RPMI7951 (cell line): ENCODE measurements around the gene SHISAL2B. TPM values are rescaled to one million over a fixed set of nuclear protein-coding genes. Genes with fewer than 3 reads are reported as not detected.

Experiments
- DNase-seq: peaks from one replicate; pipeline ENCODE4 v3.0.0-alpha.2; 2012; ENCODE audit warnings: low read depth
- total RNA-seq: library from RNA; depleted of rRNA; stranded (reverse); fragments of >200 nt; shearing (Covaris generic); gene quantifications from 2 replicates; pipeline ENCODE4 v1.2.3, GENCODE V29; 2014; rRNA removed

Gene SHISAL2B
- total RNA-seq, result not detected in 2 replicates

DNA sequence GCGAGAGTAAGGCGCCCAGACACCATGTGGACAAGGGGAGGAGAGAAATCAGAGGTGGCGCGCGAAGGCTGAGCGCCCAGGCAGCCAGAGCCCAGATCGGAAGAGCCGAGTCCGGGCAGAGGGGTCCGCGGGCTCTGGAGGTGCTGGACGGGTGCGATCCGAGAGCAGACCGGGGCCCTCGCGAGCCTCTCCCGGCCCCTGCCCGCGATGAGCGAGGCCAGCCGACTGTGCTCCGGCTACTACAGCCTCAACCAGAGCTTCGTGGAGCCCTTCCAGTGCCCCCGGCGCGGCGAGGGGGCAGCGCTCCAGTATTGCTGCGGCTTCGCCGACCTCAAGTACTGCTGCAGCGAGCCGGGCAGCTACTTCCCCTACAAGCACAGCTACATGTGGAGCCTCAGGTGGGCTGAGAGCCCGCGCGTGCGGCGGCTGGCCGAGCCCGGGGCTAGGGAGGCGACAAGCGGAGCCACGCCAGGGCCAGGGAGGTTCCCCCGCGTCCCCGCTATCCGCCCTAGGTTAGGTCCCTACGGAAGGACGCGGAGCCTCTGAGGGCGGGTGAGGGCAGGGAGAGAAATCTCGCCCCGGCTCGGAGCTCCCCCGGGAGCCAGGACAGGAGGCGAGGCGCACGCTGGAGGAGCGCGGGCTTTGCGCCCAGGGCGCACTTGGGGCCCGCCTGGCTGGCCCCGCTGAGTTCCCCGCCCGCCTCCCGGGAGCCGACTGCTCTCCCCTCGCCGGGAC lies at the start of gene SHISAL2B:
Gene SHISAL2B (plus strand): TSS at position 87 of the 735 bp plus-strand sequence. CDS start 121 bp downstream, at position 208.
- DNase-seq, result no peak

DNA sequence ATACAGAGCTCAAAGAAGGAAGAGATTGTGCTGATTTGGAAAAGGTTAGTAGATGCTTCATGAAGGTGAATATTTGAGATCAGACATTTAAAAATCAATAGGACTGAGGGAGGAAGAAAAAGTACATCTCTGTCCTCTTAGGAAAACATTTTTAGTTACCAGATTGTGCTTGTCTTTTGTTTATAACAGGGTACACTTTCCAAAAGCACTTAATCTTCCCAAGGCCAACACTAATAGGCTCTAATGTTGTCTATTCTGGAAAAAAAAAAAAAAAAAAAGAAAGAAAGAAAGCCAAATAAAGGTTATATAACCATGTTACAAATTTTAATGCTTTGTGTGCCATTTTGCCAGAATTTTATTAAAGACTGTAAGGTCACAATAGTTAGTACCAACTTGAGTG lies 45.5 kb upstream of the SHISAL2B start:
- no peak for DNase-seq

GRCh38 chr5:64646169-64646568 lies 44.1 kb upstream of the SHISAL2B start:
- DNase-seq, result no peak

GRCh38 chr5:64649512-64649911 lies 40.8 kb upstream of the SHISAL2B start:
- no peak for DNase-seq

DNA sequence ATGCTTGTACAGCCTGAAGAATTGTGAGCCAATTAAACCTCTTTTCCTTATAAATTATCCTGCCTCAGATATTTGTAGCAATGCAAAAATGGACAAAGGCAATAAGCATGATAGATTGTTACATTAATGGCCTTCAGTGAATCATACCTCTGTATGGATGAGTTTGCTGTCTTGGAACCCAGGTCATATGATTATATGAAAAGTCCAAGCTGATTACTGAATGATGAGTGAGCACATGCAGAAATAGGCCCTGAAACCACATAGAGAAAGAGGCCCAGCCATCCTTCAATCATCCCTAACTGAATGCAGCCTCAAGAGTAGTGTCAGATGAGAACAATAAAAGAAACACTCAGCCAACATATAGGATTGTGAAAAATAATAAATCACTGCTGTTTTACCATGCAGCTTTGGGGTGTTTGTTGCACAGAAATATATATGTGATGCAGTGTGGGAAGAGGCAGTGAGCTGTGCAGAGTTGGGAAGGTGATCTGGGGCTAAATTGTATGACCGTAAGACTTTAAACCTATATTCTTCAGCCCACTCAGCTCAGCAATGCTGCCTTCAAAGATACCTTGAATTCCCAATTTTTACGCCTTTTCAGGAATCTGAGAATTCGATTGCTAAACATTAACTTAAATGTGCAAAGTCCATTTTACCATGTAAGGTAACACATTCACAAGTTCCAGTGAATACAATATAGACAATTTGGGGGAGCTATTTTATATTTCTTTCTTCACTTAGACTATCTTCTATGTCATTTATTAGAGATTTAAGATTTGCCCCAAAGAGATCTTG lies 36.3 kb upstream of the SHISAL2B start:
- DNase-seq, result no peak

DNA sequence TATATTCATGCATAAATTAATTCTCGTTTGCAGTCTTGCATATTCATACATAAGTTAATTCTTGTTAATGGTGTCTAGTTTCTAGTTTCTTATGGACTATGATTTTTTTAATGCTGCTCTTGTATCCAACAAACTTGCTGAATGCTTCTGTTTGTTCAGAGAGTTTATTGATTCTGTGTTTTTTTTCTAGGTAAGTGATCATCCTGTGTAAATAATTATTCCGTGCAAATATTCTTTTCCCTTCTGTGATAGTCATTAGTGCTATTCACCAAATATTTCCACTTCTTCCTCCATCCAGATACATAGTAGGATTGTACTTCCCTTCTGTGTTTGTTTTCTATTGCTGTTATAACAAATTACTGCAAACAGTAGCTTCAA lies 35.8 kb upstream of the SHISAL2B start:
- no peak for DNase-seq

DNA sequence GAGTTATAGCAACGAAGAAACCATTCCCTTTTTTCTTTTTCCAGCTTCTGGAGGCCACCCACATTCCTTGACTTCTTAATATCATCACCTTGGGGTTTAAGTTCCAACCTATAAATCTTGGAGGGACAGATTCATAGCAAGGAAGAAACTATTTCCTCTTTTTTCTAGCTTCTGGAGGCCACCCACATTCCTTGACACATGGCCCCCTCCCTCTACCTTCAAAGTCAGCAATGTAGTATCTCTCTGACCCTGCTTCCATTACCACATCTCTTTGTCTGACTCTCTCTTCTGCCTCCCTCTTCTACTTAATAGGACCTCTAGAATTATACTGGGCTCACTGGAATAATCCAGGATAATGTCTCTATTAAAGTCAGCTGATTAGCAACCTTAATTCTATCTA lies 34.7 kb upstream of the SHISAL2B start:
- no peak for DNase-seq

GRCh38 chr5:64659289-64659688 lies 31.0 kb upstream of the SHISAL2B start:
- DNase-seq, result no peak

GRCh38 chr5:64663181-64663580 lies 27.1 kb upstream of the SHISAL2B start:
- DNase-seq, result peak; percentile 23

GRCh38 chr5:64665243-64665642 lies 25.1 kb upstream of the SHISAL2B start:
- no peak for DNase-seq

- DNase-seq, result peak; percentile 42
These were observed 24.2 kb upstream of the SHISAL2B start for GRCh38 chr5:64666078-64666477.

- no peak for DNase-seq
These were observed 23.2 kb upstream of the SHISAL2B start for GRCh38 chr5:64667068-64667467.

DNA sequence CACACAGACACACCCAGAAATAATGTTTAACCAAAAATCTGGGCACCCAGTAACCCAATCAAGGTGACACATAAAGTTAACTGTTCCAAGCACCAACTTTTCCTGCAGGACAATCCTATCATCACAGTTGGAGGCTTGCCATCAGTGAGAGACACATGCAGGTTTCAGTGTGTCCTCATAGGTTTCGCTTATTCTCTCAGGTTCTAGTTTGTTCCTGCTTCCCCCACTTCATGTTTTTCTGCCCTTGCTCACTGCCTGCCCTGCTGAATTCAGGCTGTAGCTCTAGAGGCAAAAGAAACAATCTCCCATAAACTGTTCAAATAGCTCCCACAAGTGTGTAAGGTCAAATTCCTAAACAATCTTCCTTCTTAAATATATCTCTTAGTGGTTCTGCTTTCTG lies 20.0 kb upstream of the SHISAL2B start:
- DNase-seq, result no peak

- DNase-seq, result no peak
These were observed 18.6 kb upstream of the SHISAL2B start for GRCh38 chr5:64671678-64672077.

DNA sequence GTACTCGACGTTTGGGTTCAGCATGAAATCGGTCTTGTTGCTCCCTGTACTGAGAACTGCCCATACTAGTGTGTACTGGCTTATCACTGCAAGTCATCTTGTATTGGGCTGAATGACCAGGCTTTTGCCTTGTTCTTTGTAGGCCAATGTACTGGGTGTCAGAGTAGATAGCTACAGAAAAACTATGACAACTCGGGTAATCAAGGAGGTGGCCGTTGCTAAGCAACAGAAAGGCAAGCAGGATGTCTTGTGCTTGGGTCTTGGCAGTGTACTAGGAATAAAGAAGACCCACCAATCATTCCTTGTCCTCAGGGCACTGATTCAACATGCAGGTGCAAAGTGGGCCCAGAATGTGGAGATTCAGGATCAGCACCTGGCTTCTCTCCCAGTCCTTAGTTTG lies 11.9 kb upstream of the SHISAL2B start:
- DNase-seq, result peak; percentile 8

- DNase-seq, result peak; percentile 20
These were observed 10.0 kb upstream of the SHISAL2B start for GRCh38 chr5:64680289-64680688.

DNA sequence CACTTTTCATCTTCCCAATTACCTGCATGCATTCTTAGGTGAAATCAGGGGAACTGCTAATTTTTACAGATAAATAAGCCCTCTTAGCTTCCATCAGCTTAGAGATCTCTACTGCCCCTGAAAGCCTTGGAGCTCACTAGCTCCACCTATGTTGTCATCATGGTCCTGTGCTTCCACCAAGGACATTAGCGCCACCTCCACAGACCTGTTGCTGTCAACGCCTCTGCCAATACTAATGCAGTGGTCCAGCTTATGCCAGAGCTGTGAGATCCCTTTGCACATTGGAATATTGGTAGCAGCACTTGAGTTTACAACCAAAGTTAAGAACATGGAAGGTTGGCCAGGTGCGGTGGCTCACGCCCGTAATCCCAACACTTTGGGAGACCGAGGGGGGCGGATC lies 7.7 kb upstream of the SHISAL2B start:
- DNase-seq, result no peak

DNA sequence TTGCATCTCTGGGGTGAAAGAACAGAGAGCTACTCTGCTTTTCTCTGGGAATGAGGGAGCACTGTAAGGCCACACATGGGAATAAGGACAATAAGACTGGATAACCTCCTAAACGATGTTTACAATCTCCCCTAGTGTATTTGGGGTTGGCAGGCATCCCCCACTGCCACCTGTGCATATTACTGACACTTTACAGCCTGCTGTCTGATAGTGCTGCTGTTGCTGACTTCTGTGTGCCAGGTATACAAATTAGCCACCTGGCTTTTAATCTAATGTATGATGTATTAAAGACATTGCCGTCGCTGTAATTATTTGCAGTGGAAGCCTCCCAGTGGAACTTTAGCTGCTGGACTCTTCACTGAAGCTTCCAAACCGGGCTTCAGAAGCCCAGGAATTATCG lies 4.4 kb upstream of the SHISAL2B start:
- no peak for DNase-seq

DNA sequence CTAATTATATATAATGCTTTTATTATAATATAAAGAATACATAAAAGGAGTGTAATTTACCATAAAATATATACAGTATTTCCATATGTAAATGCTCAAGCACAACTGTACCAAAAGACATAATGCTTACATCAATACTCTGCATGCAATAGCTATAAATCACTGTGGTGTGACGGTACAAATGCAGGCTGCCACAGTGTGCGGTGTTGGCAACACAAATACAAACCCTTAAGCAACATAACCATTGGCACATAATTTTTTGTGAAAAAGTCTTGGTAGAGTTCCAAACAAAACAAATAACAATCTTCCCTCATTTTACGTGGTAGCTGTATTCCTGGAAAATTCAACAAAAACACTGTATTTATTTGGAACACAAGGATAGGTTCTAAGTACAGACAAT lies 1.9 kb upstream of the SHISAL2B start:
- DNase-seq, result no peak

GRCh38 chr5:64688965-64689364 lies 1.3 kb upstream of the SHISAL2B start:
- DNase-seq, result peak; percentile 5

DNA sequence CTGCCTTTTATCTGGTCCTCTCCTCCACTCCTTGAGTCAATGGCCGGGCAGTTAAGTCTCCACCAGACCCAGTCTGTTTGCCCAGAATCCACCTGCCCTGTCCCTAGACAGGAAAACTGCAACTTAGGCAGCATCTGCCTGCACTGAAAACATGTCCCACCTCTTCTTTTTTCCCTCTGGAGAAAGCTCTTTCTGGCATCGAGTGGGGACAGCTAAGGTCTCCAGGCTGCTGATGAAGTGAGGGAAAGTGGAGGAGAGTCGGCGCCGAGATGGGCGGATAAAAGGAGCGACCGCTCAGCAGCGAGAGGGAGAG lies 243 bp upstream of the SHISAL2B start:
- no peak for DNase-seq

GRCh38 chr5:64691291-64691690 lies 988 bp downstream of the SHISAL2B start:
- no peak for DNase-seq

DNA sequence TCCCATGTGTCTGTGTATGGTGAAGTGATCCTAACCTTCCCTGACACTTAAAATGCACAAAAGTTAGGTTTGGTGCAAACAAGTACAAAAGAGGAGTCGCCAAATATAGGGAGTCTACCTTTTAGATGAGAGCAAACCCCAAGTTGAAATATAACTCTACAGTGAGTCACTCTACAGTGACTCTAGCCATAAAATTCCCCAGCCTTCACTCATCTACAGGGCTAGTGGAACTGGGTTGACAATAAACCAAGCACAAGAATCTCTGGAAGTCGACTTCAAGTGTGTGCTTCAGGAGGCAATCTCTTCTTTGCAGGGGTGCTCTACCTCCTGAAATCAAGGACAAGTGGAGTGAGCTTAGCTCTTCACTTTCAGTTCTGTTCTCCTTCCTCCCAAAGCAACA lies 3.3 kb downstream of the SHISAL2B start:
- DNase-seq, result no peak
